HG02759 (cell line): ENCODE measurements around the gene IL10RA.

Source experiments
- ATAC-seq: cut with Tn5 transposase; IDR thresholded peaks from one replicate; pipeline ENCODE4 v1.9.1; 2021; ENCODE audit warnings: mild to moderate bottlenecking, moderate library complexity; ENCODE audit not compliant: unreplicated experiment

IL10RA gene

GRCh38 chr11:117989351-117990102 is 3.3 kb downstream of the IL10RA start:
- no peak for ATAC-seq

DNA sequence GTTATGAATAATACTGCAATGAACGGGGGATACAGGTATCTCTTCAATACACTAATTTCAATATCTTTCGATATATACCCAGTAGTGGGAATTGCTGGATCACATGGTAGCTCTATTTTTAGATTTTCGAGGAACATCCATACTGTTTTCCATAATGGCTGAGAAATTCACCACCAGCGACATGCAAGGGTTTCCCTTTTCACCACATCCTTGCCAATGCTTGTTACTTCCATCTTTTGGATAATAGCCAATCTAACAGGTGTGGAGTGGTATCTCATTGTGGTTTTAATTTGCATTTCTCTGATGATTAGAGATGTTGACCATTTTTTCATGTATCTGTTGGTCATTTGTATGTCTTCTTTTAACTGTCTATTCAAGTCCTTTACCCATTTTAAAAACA is 5.9 kb downstream of the IL10RA start:
- no peak for ATAC-seq

DNA sequence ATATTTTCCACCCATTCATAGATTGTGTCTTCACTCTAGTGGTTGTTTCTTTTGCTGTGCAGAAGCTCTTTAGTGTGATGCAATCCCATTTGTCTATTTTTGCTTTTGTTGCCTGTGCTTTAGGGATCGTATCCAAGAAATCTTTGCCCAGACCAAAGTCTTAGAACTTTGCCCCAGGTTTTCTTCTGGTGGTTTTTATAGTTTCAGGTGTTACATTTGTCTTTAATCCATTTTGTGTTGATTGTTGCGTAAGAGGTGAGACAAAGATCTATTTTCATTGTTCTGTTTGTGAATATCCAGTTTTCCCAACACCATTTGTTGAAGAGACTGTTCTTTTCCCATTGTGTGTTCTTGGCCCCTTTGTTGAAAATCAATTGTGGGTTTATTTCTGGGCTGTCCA is 6.4 kb downstream of the IL10RA start:
- ATAC-seq, result no peak

- ATAC-seq, result no peak
Measured at GRCh38 chr11:117993988-117994745, 8.0 kb downstream of the IL10RA start.

- no peak for ATAC-seq
Measured at GRCh38 chr11:117995472-117995871, 9.3 kb downstream of the IL10RA start.

DNA sequence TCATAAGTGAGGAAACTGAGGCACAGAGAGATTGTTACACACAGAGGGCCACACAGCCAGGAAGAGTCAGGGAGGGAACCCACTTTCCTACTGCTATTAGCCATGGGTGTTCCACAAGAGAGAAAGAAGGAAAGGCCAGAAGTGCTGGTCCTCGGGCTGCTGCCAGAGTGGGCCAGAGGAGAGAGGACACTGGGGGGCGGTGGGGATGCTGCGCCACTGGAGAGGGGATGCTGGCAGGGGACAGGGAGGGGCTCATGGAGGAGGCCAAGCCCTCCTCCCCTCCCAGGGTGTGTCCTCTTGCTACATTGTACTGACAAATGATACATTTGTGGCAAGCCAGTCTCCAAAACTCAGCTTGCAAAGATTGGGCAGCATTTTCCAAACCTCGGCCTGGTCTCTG is 9.9 kb downstream of the IL10RA start:
- no peak for ATAC-seq

DNA sequence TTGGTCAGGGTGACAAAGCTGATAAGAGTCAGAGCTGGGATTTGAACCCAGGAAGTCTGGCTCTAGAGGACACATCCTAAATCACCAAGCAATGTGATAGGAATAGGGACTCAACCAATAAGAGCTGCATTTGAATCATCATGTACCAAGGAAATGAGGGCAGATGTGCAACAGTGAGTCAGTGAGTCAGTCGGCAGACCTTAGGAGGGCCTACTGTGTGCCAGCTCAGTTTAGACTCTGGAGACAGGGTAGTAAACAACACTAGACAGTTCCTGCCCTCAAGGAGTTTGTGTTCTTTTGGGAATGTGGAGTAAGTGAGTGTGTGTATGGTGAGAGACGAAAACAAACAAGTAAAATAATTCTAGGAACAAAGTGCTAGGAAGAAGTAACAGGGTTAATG is 11.2 kb downstream of the IL10RA start:
- ATAC-seq, result no peak

- ATAC-seq, result peak; percentile 72
Measured at GRCh38 chr11:117997823-117998579, 11.8 kb downstream of the IL10RA start.

DNA sequence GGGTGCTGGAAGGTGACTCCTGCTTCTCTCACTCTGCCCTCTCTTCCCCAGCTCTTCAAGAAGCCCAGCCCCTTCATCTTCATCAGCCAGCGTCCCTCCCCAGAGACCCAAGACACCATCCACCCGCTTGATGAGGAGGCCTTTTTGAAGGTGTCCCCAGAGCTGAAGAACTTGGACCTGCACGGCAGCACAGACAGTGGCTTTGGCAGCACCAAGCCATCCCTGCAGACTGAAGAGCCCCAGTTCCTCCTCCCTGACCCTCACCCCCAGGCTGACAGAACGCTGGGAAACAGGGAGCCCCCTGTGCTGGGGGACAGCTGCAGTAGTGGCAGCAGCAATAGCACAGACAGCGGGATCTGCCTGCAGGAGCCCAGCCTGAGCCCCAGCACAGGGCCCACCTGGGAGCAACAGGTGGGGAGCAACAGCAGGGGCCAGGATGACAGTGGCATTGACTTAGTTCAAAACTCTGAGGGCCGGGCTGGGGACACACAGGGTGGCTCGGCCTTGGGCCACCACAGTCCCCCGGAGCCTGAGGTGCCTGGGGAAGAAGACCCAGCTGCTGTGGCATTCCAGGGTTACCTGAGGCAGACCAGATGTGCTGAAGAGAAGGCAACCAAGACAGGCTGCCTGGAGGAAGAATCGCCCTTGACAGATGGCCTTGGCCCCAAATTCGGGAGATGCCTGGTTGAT is 12.6 kb downstream of the IL10RA start:
- no peak for ATAC-seq

DNA sequence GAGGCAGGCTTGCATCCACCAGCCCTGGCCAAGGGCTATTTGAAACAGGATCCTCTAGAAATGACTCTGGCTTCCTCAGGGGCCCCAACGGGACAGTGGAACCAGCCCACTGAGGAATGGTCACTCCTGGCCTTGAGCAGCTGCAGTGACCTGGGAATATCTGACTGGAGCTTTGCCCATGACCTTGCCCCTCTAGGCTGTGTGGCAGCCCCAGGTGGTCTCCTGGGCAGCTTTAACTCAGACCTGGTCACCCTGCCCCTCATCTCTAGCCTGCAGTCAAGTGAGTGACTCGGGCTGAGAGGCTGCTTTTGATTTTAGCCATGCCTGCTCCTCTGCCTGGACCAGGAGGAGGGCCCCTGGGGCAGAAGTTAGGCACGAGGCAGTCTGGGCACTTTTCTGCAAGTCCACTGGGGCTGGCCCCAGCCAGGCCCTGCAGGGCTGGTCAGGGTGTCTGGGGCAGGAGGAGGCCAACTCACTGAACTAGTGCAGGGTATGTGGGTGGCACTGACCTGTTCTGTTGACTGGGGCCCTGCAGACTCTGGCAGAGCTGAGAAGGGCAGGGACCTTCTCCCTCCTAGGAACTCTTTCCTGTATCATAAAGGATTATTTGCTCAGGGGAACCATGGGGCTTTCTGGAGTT is 13.3 kb downstream of the IL10RA start:
- no peak for ATAC-seq

- ATAC-seq, result no peak
Measured at GRCh38 chr11:118000067-118000849, 14.1 kb downstream of the IL10RA start.

- no peak for ATAC-seq
Measured at GRCh38 chr11:118000850-118001228, 14.6 kb downstream of the IL10RA start.

GRCh38 chr11:118001494-118001971 is 15.3 kb downstream of the IL10RA start:
- ATAC-seq, result no peak

- ATAC-seq, result no peak
Measured at GRCh38 chr11:118002010-118002540, 15.9 kb downstream of the IL10RA start.

- no peak for ATAC-seq
Measured at GRCh38 chr11:118002541-118003423, 16.6 kb downstream of the IL10RA start.

GRCh38 chr11:118003456-118003855 is 17.3 kb downstream of the IL10RA start:
- ATAC-seq, result no peak

GRCh38 chr11:118004543-118005223 is 18.5 kb downstream of the IL10RA start:
- no peak for ATAC-seq
